HepG2 (cell line): ENCODE results near the gene MIA2. TPM values are rescaled to one million over a fixed set of nuclear protein-coding genes. Genes with fewer than 3 reads are reported as not detected.

ENCODE experiments used
- DMAP1 ChIP-seq: IDR thresholded peaks from 2 replicates; pipeline ENCODE4 v1.6.1; 2016
- FOXM1 ChIP-seq: sonication (generic); formaldehyde crosslinking; IDR thresholded peaks from 2 replicates; pipeline ENCODE4 v1.5.0; 2020; ENCODE audit warnings: missing genetic modification reagents
- FOXO1 ChIP-seq: sonication (generic); formaldehyde crosslinking; IDR thresholded peaks from 2 replicates; pipeline ENCODE4 v1.4.0; 2020; ENCODE audit warnings: missing genetic modification reagents
- GMEB2 ChIP-seq: IDR thresholded peaks from 2 replicates; pipeline ENCODE4 v1.6.1; 2016; ENCODE audit warnings: missing biosample characterization, missing genetic modification reagents, low read depth
- HMG20A ChIP-seq: IDR thresholded peaks from 2 replicates; pipeline ENCODE4 v1.6.1; 2016; ENCODE audit warnings: borderline replicate concordance
- HOXA5 ChIP-seq: sonication (generic); formaldehyde crosslinking; IDR thresholded peaks from 2 replicates; pipeline ENCODE4 v1.4.0; 2020; ENCODE audit warnings: missing genetic modification reagents
- KDM2A ChIP-seq: sonication (generic); formaldehyde crosslinking; IDR thresholded peaks from 2 replicates; pipeline ENCODE4 v1.4.0; 2020; ENCODE audit warnings: low read depth, missing genetic modification reagents, borderline replicate concordance
- PCBP1 ChIP-seq: fragments of 200-400 bp; formaldehyde crosslinking; IDR thresholded peaks from 2 replicates; pipeline ENCODE4 v1.6.1; 2017; ENCODE audit warnings: mild to moderate bottlenecking, low read depth, low read length, borderline replicate concordance
- PTBP1 ChIP-seq: fragments of 200-400 bp; formaldehyde crosslinking; IDR thresholded peaks from 2 replicates; pipeline ENCODE4 v1.6.1; 2018; ENCODE audit warnings: low read length, low read depth; ENCODE audit not compliant: poor library complexity, severe bottlenecking
- RORA ChIP-seq: sonication (generic); formaldehyde crosslinking; IDR thresholded peaks from 2 replicates; pipeline ENCODE4 v1.5.0; 2020; ENCODE audit warnings: mild to moderate bottlenecking, missing genetic modification reagents, moderate library complexity
- SMYD3 ChIP-seq: sonication (generic); formaldehyde crosslinking; IDR thresholded peaks from 2 replicates; pipeline ENCODE4 v1.8.1; 2023; ENCODE audit warnings: mild to moderate bottlenecking, missing genetic modification reagents
- SRSF4 ChIP-seq: fragments of 200-400 bp; formaldehyde crosslinking; IDR thresholded peaks from one replicate; pipeline ENCODE4 v1.6.1; 2018; ENCODE audit warnings: mild to moderate bottlenecking, low read depth, low read length, moderate library complexity; ENCODE audit not compliant: poor library complexity, severe bottlenecking
- TAF15 ChIP-seq: fragments of 200-400 bp; formaldehyde crosslinking; IDR thresholded peaks from one replicate; pipeline ENCODE4 v1.6.1; 2018; ENCODE audit warnings: mild to moderate bottlenecking, low read depth, low read length; ENCODE audit not compliant: poor library complexity, severe bottlenecking
- ZFP82 ChIP-seq: sonication (generic); formaldehyde crosslinking; IDR thresholded peaks from 2 replicates; pipeline ENCODE4 v1.5.1; 2020; ENCODE audit warnings: mild to moderate bottlenecking, missing genetic modification reagents, borderline replicate concordance
- ZKSCAN5 ChIP-seq: sonication (generic); formaldehyde crosslinking; IDR thresholded peaks from 2 replicates; pipeline ENCODE4 v1.5.1; 2020; ENCODE audit warnings: mild to moderate bottlenecking, missing genetic modification reagents
- ZNF207 ChIP-seq: fragments of 450-650 bp; IDR thresholded peaks from 2 replicates; pipeline ENCODE4 v1.6.1; 2016; ENCODE audit warnings: antibody characterized with exemption, borderline replicate concordance
- ZNF432 ChIP-seq: sonication (generic); formaldehyde crosslinking; IDR thresholded peaks from 2 replicates; pipeline ENCODE4 v1.5.0; 2020; ENCODE audit warnings: missing genetic modification reagents, mild to moderate bottlenecking, borderline replicate concordance
- ZNF484 ChIP-seq: sonication (generic); formaldehyde crosslinking; IDR thresholded peaks from 2 replicates; pipeline ENCODE4 v1.5.1; 2020; ENCODE audit warnings: mild to moderate bottlenecking, low read depth, missing genetic modification reagents, borderline replicate concordance
- ZNF570 ChIP-seq: sonication (generic); formaldehyde crosslinking; IDR thresholded peaks from 2 replicates; pipeline ENCODE4 v1.4.0; 2020; ENCODE audit warnings: mild to moderate bottlenecking, missing genetic modification reagents, borderline replicate concordance
- ZNF878 ChIP-seq: sonication (generic); formaldehyde crosslinking; IDR thresholded peaks from 2 replicates; pipeline ENCODE4 v1.8.1; 2023; ENCODE audit warnings: mild to moderate bottlenecking, missing genetic modification reagents, moderate library complexity
- polyA plus RNA-seq, 8 experiments: library from polyadenylated mRNA; depleted of rRNA in 3 of 8; stranded (reverse) in 7 of 8; unstranded in 1 of 8; fragments of >200 nt; fragmentation: Illumina TruSeq in 4 of 8; extraction: Trizol in 4 of 8; gene quantifications; 2 replicates each; pipeline versions ENCODE4 v1.2.1 to v1.2.3, GENCODE V29; 2011 to 2016; ENCODE audit warnings: low read depth in 4 of 8, missing spikeins in 1 of 8, mixed read lengths in 1 of 8; ENCODE audit not compliant: insufficient read depth in 1 of 8
- total RNA-seq, 5 experiments: library from RNA; depleted of rRNA; stranded (reverse); fragments of >200 nt; fragmentation: Illumina TruSeq; extraction: Trizol; gene quantifications; 2 replicates each; pipeline ENCODE4 v1.2.3, GENCODE V29; 2016; ENCODE audit warnings: low read depth in 1 of 5
- TF ChIP-seq, protein P1 (sequence below): sonication (generic); formaldehyde crosslinking; IDR thresholded peaks from 2 replicates; pipeline ENCODE4 v1.5.1; 2020; ENCODE audit warnings: mild to moderate bottlenecking, missing genetic modification reagents, borderline replicate concordance
- TF ChIP-seq, protein P2 (sequence below), 2 experiments: sonication (generic) in 1 of 2; formaldehyde crosslinking in 1 of 2; IDR thresholded peaks; 2 replicates each; pipeline versions ENCODE4 v1.4.0 to v1.6.1; 2016 to 2020; ENCODE audit warnings: borderline replicate concordance in 1 of 2, low read depth in 1 of 2, mild to moderate bottlenecking in 1 of 2, missing genetic modification reagents in 1 of 2

Gene MIA2
- total and polyA plus RNA-seq, 2 of the 13 experiments (the other 11 are each of a cell fraction or from before 2014, with no cell fraction given), result 134 to 158 TPM

- TF ChIP-seq, protein P1, sequence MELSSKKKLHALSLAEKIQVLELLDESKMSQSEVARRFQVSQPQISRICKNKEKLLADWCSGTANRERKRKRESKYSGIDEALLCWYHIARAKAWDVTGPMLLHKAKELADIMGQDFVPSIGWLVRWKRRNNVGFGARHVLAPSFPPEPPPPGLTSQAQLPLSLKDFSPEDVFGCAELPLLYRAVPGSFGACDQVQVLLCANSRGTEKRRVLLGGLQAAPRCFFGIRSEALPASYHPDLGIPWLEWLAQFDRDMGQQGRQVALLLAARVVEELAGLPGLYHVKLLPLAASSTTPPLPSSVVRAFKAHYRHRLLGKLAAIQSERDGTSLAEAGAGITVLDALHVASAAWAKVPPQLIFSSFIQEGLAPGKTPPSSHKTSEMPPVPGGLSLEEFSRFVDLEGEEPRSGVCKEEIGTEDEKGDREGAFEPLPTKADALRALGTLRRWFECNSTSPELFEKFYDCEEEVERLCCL (CRISPR knock-in tag), result peak; percentile 98
- TF ChIP-seq HMG20A (CRISPR knock-in tag), result no peak
- peak; percentile 88 for TF ChIP-seq TAF15
- TF ChIP-seq DMAP1 (CRISPR knock-in tag), result peak; percentile 96
- no peak for TF ChIP-seq PCBP1
- no peak for TF ChIP-seq ZNF570
- TF ChIP-seq KDM2A (CRISPR knock-in tag), result peak; percentile 92
- 0 out of 2 replicates have a peak, but pooled peaks have one; percentile 57 for TF ChIP-seq FOXM1
- no peak for TF ChIP-seq ZNF432
- no peak for TF ChIP-seq SRSF4
- TF ChIP-seq ZNF484 (CRISPR knock-in tag), result no peak
- peak; percentile 76; the same call in 1 of the 2 replicates for TF ChIP-seq ZKSCAN5 (CRISPR knock-in tag)
- peak; percentile 99 for TF ChIP-seq PTBP1
- TF ChIP-seq SMYD3 (CRISPR knock-in tag), result peak; percentile 97
- peak; percentile 84; the same call in 1 of the 2 replicates for TF ChIP-seq ZFP82 (CRISPR knock-in tag)
- TF ChIP-seq RORA (CRISPR knock-in tag), result no peak
- TF ChIP-seq ZNF207, result no peak
- 0 out of 2 replicates have a peak, but pooled peaks have one; percentile 32 for TF ChIP-seq GMEB2 (CRISPR knock-in tag)
- TF ChIP-seq FOXO1 (CRISPR knock-in tag), result peak; percentile 80
- no peak for TF ChIP-seq ZNF878 (CRISPR knock-in tag)
- TF ChIP-seq, protein P2, sequence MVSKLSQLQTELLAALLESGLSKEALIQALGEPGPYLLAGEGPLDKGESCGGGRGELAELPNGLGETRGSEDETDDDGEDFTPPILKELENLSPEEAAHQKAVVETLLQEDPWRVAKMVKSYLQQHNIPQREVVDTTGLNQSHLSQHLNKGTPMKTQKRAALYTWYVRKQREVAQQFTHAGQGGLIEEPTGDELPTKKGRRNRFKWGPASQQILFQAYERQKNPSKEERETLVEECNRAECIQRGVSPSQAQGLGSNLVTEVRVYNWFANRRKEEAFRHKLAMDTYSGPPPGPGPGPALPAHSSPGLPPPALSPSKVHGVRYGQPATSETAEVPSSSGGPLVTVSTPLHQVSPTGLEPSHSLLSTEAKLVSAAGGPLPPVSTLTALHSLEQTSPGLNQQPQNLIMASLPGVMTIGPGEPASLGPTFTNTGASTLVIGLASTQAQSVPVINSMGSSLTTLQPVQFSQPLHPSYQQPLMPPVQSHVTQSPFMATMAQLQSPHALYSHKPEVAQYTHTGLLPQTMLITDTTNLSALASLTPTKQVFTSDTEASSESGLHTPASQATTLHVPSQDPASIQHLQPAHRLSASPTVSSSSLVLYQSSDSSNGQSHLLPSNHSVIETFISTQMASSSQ (IDR thresholded peaks at IDR 0.05; ENCODE audit: low read depth), result no peak; the same call in 1 of the 2 replicates
- TF ChIP-seq, protein P2 (CRISPR knock-in tag; IDR thresholded peaks at IDR 0.05; ENCODE audit: borderline replicate concordance), result peak; percentile 82
- peak; percentile 93 for TF ChIP-seq HOXA5
Observed at GRCh38 chr14:39432619-39433451, 199.1 kb downstream of the MIA2 start (continued).
